GM21528 (cell line): Measurements from ENCODE around the gene PRPS2.

Experiments used
- ATAC-seq: cut with Tn5 transposase; IDR thresholded peaks from one replicate; pipeline ENCODE4 v1.9.1; 2021; ENCODE audit warnings: mild to moderate bottlenecking, moderate library complexity; ENCODE audit not compliant: unreplicated experiment, low FRiP score

The PRPS2 gene

DNA sequence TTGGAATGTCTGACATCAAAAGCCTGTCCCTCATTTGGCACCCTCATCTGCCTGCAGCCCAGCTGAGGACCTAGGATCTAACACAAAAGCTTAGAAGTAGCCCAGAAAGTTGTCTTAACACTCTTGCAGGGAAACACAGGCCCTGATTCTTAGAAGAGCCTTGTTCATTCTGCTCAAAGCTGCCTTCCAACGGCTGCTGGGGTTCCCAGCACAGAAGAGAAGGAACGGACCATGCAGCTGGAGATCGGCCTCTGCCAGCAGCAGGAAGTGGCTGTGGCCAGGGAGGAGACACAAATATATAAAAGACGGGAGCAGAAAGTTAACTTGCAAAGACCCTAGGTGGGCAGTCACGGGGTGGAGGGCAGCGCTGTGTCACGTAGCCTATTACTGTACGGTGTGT, 20.4 kb downstream of the PRPS2 start:
- no peak for ATAC-seq

DNA sequence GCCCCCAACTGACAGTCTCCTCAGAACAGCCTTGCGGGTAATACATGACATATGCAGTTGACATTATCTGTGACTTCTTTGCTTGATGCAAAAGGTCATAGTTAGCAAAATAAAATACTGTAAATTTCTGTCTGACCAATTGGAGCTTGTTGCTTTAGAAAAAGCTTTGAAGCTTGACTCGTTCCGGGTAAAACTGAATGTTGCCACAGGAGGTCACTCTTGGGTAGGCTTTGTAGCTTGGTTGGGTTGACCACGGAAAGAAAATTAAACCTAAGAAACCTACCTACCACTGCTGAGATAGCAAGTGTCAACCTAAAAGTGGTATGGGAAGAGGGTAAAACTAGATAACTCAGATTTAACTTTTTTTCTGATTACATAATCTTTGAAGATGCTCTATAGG, 23.2 kb downstream of the PRPS2 start:
- ATAC-seq, result no peak

DNA sequence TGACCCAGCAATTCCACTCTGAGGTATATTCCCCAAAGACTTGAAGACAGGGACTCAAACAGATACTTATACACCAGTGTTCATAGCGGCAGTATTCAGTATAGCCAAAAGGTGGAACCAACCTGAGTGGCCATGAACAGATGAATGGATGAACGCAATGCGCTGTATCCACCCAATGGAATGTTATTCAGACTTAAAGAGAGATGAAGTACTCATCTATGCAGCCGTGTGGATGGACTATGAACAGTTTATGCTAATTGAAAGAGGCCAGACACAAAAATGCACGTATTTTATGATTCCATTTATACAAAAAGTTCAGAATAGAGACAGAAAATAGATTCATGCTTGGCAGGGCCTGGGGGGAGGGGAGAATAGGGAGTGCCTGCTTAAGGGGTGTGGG, 26.3 kb downstream of the PRPS2 start:
- no peak for ATAC-seq

DNA sequence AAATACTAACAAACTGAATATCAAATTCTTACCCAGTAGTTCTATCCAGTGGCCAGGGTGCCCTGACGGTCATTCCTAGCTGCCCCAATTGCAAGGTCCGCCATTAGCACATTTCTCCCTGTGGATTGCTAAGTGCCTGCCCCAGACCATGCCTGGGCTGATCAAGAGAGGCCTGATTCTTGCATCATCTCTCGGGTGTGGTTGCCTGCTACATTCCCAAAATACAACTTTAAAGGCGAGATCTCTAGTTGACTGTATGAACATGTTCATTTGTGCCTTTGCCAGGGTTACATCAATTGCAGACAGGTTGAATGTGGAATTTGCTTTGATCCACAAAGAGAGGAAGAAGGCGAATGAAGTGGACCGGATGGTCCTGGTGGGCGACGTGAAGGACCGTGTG, 28.0 kb downstream of the PRPS2 start:
- ATAC-seq, result no peak

DNA sequence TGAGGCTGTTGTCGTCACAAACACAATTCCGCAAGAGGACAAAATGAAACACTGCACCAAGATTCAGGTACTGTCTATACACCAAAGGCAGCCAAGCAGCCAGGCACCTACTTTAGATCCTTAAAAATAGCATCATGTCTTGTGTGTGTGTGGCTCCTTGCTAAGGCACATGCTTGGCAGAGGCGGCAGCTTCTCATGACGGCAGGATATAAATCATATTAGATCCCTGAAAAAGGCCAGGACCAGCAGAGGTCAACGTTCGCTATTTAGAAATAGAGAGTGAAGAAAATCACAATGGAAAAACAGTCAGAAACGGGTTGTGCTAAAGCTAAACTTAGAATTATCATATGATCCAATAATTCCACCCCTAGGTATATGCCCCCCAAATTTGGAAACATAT, 29.5 kb downstream of the PRPS2 start:
- ATAC-seq, result no peak

DNA sequence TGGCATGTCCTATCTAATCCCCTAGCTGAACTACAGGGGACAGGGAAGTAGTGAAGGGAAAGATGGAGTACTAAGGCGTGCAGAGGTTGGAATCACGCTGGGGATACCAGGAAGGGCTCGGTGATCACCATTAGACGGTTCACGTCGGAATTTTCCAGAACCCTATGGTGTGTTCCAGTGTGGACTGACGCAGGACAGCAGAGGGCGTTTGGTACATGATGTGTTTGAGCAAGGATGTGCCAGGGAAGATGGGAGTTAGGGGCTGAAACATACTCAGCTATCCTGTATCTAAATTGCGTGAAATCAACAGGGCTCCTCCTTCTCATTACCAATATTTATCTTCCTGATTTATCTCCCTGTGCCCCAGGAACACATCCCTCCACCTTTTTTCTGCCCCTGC, 33.7 kb downstream of the PRPS2 start:
- no peak for ATAC-seq

DNA sequence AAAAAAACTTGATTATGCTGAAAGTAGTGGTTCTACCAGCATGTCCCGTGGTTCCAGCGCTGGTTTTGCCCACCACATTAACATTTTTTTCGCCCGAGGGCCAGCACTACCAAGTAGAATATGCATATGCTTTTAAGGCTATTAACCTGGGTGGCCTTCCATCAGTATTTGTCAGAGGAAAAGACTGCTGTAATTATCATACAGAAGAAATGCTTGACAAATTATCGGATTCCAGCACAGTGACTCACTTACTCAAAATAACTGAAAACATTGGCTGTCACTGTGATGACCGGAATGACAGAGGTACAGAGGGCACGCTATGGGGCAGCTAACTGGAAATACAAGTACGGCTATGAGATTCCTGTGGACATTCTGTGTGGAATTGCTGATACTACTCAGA, 34.6 kb downstream of the PRPS2 start:
- ATAC-seq, result no peak

DNA sequence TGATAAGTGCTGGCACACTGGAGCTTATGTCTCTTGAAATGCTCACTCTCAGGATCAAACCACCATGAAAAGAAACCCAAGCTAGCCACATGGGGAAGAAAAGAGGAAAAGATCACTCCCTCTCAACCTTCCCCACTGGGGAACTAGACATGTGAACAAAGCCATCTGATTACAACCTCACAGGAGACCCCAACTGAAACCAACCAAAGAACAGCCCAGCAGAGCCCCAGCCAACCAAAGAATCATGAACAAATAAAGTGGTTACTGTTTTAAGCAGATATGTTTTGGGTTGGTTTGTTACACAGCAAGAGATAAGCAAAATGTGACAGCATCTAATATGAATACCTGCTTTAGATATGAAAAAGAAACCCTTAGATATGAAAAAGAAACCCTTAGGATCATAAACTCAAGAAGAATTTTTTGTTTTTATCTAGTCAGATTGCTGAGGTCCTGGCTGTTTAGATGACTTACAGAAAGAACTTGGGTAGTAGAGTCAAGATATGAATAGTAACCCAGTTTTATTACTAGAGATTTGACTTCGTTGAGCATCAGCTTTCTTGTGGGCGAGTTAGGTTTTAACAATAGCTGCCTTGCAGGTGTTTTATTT, 52.0 kb downstream of the PRPS2 start:
- peak; percentile 37 for ATAC-seq

DNA sequence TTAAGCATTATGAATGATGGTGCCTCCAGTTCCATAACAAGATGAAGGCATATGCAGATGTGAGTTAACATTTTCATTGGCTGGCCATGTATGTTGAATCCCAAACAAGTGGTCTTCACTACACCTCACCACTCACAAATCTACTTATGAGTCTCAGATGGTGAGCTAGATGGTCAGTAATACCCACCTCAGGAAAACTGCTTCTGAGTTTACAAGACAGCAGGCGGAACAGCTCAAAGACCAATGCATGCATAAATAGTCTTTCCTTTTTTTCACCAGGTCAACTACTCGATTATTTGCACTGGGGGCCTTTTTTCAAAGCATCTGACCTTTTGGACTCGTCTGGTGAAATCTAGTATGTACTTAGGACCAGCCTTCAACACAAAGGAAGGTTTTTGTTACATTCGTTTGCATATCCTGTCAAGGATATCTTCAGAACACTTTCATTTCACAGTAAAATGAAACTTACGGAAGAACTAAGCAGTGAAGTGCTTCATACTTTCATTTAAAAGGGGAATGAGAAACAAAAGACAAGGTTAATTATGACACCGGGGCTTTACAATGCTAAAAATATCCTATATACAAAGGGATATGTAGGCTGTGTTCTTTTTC, 52.6 kb downstream of the PRPS2 start:
- ATAC-seq, result peak; percentile 88

DNA sequence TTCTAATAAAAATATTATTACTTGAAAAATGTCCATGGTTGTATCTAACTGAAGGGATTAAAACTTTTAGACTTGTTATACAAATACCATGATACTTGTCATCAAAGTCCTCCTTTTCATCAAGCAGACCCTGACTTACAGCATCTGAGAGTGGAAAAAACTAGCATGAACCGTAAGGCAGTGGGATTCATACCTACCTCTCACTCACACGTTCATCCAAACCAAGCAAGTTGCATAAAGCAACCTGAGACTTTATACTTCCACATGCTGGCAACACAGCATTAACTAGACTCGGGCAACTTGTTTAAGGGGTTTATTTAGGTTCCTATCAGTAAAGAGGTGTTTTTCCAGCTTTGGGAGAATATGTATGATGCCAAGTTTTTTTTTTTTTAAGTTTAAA, 53.1 kb downstream of the PRPS2 start:
- ATAC-seq, result peak; percentile 49

DNA sequence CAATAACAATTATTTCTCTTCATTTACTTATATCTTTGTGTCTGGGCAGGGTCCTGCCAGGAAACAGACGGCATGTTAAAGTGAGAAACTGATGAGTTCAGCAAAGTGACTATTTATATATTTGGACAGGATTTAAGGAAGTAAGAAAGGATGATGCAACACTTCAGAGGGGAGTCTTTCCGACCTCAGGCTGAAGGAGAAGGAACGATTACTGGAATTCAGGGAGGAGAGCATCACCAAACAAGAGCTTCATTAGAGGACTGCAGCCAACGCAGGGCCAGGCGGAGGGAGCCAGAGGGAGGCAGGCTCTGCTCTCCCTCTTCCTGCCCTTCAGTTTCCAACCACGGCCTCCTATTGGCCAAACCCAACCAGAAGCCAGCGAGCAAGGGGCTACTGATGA, 74.1 kb downstream of the PRPS2 start:
- ATAC-seq, result no peak

DNA sequence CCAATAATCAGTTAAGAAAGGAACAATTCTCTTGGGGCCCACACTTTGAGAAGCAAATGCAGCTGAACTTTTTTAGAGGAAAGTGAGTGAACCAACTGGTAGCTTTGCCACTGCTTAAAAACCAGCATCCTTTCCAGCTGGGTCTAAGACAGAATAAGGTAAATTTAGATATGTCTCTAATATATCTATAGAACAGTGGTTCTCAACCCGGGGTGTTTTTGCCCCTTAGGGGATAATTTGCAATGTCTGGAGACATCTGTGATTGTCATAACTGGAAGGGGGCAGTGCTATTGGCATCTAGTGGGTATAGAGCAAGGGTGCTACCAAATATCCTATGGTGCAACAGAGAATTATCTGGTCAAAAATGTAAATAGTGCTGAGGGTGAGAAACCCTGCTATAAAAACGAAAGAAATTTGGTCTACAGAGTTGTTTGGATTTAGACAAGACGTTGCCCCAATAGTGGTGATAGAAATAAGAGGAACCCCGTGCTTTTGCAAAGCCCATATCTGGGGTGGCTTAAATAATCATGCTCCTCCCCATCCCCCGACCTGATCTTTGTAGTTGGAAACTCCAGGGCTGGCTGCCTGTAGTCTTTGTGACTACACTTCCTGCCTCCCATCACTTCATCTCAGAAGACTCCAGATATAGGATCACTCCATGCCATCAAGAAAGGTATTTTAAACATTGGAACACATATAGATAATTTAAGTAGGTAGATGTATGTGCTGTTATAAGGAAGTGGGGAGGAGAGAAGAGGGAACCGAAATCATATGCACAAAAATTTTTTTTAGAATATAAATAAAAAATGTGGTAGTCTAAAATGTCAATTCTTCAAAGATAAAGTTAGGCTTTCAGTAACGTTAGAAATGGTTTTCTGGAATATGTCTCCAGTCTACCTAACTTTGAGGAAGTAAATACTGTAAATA, 75.5 kb downstream of the PRPS2 start, which contains the start of gene TLR7:
Gene TLR7, plus strand, starts transcription at position 622 of the 927 bp plus-strand sequence. CDS start 507 bp downstream, outside the sequence.
- no peak for ATAC-seq

DNA sequence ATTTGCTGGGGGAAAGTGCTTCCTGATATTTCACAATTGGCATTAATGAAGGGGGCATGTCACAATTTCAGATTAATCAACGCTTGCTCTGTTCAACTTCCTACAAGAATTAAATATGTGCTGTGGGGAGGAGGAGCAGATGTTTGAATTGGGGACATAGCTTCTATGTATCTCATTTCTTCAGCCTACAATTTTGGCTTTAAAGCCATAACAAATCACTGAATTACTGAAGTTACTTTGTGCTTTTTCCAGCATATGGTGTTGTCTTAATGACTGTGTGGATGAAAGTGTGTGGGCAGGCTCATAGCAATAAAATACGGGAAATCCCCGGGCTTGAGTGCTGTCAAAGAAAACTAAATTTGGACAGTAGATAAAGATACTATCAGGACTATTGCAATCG, 76.5 kb downstream of the PRPS2 start:
- no peak for ATAC-seq

DNA sequence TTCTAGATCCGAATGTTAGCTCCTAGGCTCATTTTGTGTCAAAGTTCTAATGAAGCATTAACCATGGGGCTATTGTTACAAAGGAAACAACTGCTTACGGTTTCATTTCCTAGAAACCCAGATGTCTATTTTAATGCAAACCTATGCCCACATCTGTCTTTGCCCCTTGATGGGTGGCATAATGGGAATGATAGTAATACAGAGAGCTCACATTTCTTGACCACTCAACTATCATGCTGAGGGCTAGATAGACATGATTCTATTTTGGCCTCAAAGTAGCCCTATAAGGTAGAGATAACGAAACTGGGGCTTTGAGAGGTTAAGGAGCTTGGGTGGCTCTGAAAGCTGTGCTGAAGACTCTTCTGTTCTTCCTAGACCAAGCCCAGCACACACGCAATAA, 77.5 kb downstream of the PRPS2 start:
- no peak for ATAC-seq

DNA sequence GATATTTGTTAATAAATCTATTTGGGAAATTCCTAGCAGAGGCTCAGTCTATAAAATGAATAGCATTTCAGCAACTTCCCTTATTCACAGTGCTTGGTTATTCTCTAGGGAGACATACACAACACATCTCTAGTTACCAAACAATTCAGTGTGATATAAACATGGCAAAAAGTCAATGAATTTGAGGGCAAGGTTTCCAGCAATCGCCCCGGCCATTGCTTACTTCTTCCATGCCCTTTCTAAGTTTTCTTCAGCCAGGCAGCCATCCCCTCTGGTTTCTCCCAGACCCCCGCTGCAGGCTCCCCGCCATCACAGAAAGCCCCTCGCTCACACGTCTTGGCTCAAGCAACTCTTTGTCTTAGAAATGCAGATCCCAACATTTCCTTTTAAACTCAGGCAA, 80.0 kb downstream of the PRPS2 start:
- no peak for ATAC-seq

DNA sequence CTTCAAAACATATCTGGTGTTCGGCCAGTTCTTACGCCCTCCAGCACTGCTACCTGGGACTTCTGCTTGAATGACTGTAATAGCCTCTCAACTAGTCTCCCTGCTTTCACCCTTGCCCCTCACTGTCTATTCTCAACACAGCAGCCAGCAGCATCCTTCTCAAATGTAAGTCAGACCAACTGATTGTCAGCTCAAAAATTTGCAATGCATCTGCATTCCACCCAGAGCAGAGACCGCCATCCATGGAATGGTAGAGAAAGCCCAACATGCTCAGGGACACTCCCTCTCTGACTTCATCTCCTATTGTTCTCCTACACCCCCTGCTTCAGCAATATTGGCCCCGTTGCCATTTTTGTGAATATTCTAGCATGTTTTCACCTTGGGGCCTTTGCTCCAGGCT, 81.5 kb downstream of the PRPS2 start:
- no peak for ATAC-seq
